ENCODE measurements around the gene CARS1.
"Not testable (repeated sequence)": the region's sequence is repeated elsewhere in the genome, so short reads cannot be mapped to it uniquely, and the experiment has no call there.

DNA sequence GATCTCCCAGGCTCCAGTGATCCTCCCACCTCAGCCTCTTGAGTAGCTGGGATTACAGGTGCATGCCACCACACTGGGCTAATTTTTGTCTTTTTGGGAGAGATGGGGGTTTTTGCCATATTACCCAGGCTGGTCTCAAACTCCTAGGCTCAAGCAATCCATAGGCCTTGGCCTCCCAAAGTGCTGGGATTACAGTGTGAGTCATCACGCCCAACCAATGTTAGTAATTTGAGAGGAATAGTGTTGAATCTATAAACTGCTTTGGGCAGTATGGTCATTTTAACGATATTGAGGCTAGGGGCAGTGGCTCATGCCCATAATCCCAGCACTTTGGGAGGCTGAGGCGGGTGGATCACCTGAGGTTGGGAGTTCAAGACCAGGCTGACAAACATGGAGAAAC, 9.1 kb upstream of the CARS1 start:
- not testable (repeated sequence) for TF ChIP-seq CCNT2 (IDR thresholded peaks at IDR 0.05; ENCODE audit: borderline replicate concordance, extremely low read depth, insufficient read length, low read depth, low read length); IRF9 (tag; IDR thresholded peaks at IDR 0.05); ZSCAN29 (IDR thresholded peaks at IDR 0.05); POLR2A (conservative IDR thresholded peaks at IDR 0.05); ZNF449 (CRISPR knock-in tag; IDR thresholded peaks at IDR 0.05)
- TF ChIP-seq, protein P1, sequence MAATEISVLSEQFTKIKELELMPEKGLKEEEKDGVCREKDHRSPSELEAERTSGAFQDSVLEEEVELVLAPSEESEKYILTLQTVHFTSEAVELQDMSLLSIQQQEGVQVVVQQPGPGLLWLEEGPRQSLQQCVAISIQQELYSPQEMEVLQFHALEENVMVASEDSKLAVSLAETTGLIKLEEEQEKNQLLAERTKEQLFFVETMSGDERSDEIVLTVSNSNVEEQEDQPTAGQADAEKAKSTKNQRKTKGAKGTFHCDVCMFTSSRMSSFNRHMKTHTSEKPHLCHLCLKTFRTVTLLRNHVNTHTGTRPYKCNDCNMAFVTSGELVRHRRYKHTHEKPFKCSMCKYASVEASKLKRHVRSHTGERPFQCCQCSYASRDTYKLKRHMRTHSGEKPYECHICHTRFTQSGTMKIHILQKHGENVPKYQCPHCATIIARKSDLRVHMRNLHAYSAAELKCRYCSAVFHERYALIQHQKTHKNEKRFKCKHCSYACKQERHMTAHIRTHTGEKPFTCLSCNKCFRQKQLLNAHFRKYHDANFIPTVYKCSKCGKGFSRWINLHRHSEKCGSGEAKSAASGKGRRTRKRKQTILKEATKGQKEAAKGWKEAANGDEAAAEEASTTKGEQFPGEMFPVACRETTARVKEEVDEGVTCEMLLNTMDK (IDR thresholded peaks at IDR 0.05; ENCODE audit: borderline replicate concordance, insufficient read depth, low read depth, low read length, poor library complexity, severe bottlenecking): not testable (repeated sequence)
